GM12878 (cell line): Measurements from ENCODE around the gene FOLR3. TPM values are rescaled to one million over a fixed set of nuclear protein-coding genes. Genes with fewer than 3 reads are reported as not detected.

Experiments used
- ASH2L ChIP-seq: fragments of 300-600, 200-600 bp; sonication (generic); IDR thresholded peaks from 2 replicates; pipeline ENCODE4 v1.6.1; 2017; ENCODE audit warnings: low read depth, mild to moderate bottlenecking, borderline replicate concordance
- BCL11A ChIP-seq: IDR thresholded peaks from 2 replicates; pipeline ENCODE4 v1.6.1; 2011; ENCODE audit warnings: low read depth, low read length
- CHD2 ChIP-seq: IDR thresholded peaks from 2 replicates; pipeline ENCODE4 v1.6.1; 2011; ENCODE audit warnings: low read depth, low read length, improper control_type of control experiment, borderline replicate concordance
- E2F8 ChIP-seq: fragments of 450-650 bp; IDR thresholded peaks from 2 replicates; pipeline ENCODE4 v1.6.1; 2018; ENCODE audit warnings: mild to moderate bottlenecking, low read depth, moderate library complexity; ENCODE audit not compliant: partially characterized antibody
- EGR1 ChIP-seq, 2 experiments: IDR thresholded peaks; 1 replicate in 1 of 2; 2 replicates in 1 of 2; pipeline ENCODE4 v1.6.1; 2011 to 2012; ENCODE audit warnings: low read depth in 2 of 2, low read length in 2 of 2, borderline replicate concordance in 1 of 2, mild to moderate bottlenecking in 1 of 2, moderate library complexity in 1 of 2
- ESRRA ChIP-seq: IDR thresholded peaks from 2 replicates; pipeline ENCODE4 v1.6.1; 2012; ENCODE audit warnings: mild to moderate bottlenecking, low read length, improper control_type of control experiment
- FOXM1 ChIP-seq: IDR thresholded peaks from 2 replicates; pipeline ENCODE4 v1.6.1; 2012; ENCODE audit warnings: low read depth, mild to moderate bottlenecking, inconsistent platforms, low read length, moderate library complexity
- JUNB ChIP-seq: IDR thresholded peaks from 2 replicates; pipeline ENCODE4 v1.6.1; 2016; ENCODE audit warnings: antibody characterized with exemption, mild to moderate bottlenecking
- MEF2A ChIP-seq: IDR thresholded peaks from 2 replicates; pipeline ENCODE4 v1.6.1; 2011; ENCODE audit warnings: low read depth, mild to moderate bottlenecking, low read length, moderate library complexity; ENCODE audit not compliant: insufficient read depth
- NFYA ChIP-seq: IDR thresholded peaks from 2 replicates; pipeline ENCODE4 v1.6.1; 2011; ENCODE audit warnings: low read depth, mild to moderate bottlenecking, low read length, improper control_type of control experiment, borderline replicate concordance
- NFYB ChIP-seq: IDR thresholded peaks from 2 replicates; pipeline ENCODE4 v1.6.1; 2011; ENCODE audit warnings: low read depth, mild to moderate bottlenecking, low read length, improper control_type of control experiment, moderate library complexity; ENCODE audit not compliant: insufficient read depth
- RB1 ChIP-seq: fragments of 450-650 bp; formaldehyde crosslinking; IDR thresholded peaks from 2 replicates; pipeline ENCODE4 v1.6.1; 2017; ENCODE audit warnings: mild to moderate bottlenecking, borderline replicate concordance
- RELB ChIP-seq: fragments of 450-650 bp; IDR thresholded peaks from 2 replicates; pipeline ENCODE4 v1.6.1; 2017; ENCODE audit warnings: low read depth, mild to moderate bottlenecking, moderate library complexity
- STAT1 ChIP-seq: fragments of 450-650 bp; conservative IDR thresholded peaks from 2 replicates; pipeline ENCODE4 v1.6.1; 2014; ENCODE audit warnings: antibody characterized with exemption, mild to moderate bottlenecking
- TCF3 ChIP-seq: IDR thresholded peaks from 2 replicates; pipeline ENCODE4 v1.6.1; 2012; ENCODE audit warnings: low read depth, mild to moderate bottlenecking, low read length, borderline replicate concordance; ENCODE audit not compliant: insufficient read depth
- USF1 ChIP-seq: IDR thresholded peaks from 2 replicates; pipeline ENCODE4 v1.6.1; 2011; ENCODE audit warnings: borderline replicate concordance, low read depth, mild to moderate bottlenecking, moderate library complexity, mixed read lengths, low read length; ENCODE audit not compliant: insufficient read depth; ENCODE audit errors: extremely low read length
- ZNF384 ChIP-seq: IDR thresholded peaks from 2 replicates; pipeline ENCODE4 v1.6.1; 2012; ENCODE audit warnings: low read depth, mild to moderate bottlenecking, low read length, improper control_type of control experiment, borderline replicate concordance
- ZSCAN29 ChIP-seq: fragments of 450-650 bp; IDR thresholded peaks from 2 replicates; pipeline ENCODE4 v1.6.1; 2017; ENCODE audit warnings: mild to moderate bottlenecking, moderate library complexity
- polyA plus RNA-seq, 11 experiments: library from polyadenylated mRNA; depleted of rRNA in 4 of 11; unstranded in 6 of 11; stranded (reverse) in 5 of 11; fragments of >200 nt; fragmentation: Nextera tagmentation in 4 of 11; fragmentation: Illumina TruSeq in 1 of 11; extraction: Ambion mirVana in 4 of 11; extraction: Trizol in 1 of 11; gene quantifications; 1 replicate in 1 of 11; 2 replicates in 10 of 11; pipeline versions ENCODE4 v1.2.1 to v1.2.3, GENCODE V29; 2011 to 2016; ENCODE audit warnings: inconsistent platforms in 2 of 11, missing spikeins in 2 of 11, low read depth in 1 of 11
- total RNA-seq, 4 experiments: library from RNA; depleted of rRNA in 3 of 4; stranded (reverse); fragments of >200 nt in 3 of 4; fragmentation: Illumina TruSeq in 1 of 4; extraction: Trizol in 1 of 4; gene quantifications; 2 replicates each; pipeline versions ENCODE4 v1.2.1 to v1.2.3, GENCODE V29; 2013 to 2021
- TF ChIP-seq, protein P1 (sequence below), 3 experiments: IDR thresholded peaks in 2 of 3; conservative IDR thresholded peaks in 1 of 3; 2 replicates each; pipeline ENCODE4 v1.5.1; 2011; ENCODE audit warnings: low read depth in 3 of 3, low read length in 3 of 3, mild to moderate bottlenecking in 3 of 3, control low read depth in 2 of 3, moderate library complexity in 2 of 3, inconsistent platforms in 1 of 3, mixed read lengths in 1 of 3; ENCODE audit not compliant: control insufficient read depth in 2 of 3, insufficient read depth in 1 of 3; ENCODE audit errors: extremely low read depth in 1 of 3
- TF ChIP-seq, protein P2 (sequence below): fragments of 450-650 bp; IDR thresholded peaks from 2 replicates; pipeline ENCODE4 v1.6.1; 2016; ENCODE audit warnings: mild to moderate bottlenecking

FOLR3 gene
- total and polyA plus RNA-seq, 10 of the 15 experiments (the other 5 are each of a cell fraction or from before 2014, with no cell fraction given): not detected

DNA sequence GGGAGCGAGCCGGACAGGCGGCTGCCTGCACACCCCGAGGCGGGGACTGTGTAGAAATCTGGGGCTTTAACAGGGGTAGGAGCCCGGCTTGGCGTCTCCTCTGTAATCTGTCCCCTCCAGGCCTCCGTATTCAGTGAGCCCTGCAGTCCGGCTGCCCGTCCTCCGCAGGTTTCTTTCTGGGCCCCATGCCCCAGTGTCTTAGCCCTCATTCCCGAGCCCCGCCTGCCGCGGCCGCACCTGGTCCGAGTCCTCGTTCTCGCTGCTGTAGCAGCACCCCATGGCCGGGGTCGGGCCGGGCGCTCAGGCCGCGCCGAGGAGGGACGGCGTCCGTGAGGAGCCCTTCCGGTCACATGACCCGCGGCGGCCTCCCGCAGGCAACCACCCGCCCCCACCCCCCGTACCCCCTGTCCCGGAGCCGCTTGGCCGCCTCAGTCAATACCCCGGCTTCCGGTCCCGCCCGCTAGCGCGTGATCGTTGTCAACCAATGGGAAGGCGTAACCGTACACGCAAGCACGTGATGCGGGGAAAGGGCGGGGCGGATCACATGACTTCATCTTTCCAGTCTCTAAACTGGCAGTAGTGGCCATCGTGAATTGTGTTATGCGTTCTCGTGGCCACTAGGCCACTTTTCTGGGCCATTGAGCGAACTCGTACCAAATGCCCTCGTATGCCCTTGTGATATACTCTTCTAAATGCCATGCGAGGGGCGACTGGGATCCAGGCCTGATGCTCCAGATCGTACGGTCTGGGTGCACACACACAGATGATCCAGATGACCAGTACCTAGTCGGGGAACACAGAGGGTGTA, 32.4 kb upstream of the FOLR3 start, which contains the start of gene LAMTOR1 (continued):
- peak in 1 of 2 experiments; percentile 68; a peak in 1 of 3 replicates for TF ChIP-seq EGR1 (IDR thresholded peaks at IDR 0.05; ENCODE audit: borderline replicate concordance in 1 of 2, low read depth in 2 of 2, low read length in 2 of 2)
- TF ChIP-seq RB1: no peak; the same call in 1 of the 2 replicates
- TF ChIP-seq MEF2A: 0 out of 2 replicates have a peak, but pooled peaks have one; percentile 13
- TF ChIP-seq, protein P1, sequence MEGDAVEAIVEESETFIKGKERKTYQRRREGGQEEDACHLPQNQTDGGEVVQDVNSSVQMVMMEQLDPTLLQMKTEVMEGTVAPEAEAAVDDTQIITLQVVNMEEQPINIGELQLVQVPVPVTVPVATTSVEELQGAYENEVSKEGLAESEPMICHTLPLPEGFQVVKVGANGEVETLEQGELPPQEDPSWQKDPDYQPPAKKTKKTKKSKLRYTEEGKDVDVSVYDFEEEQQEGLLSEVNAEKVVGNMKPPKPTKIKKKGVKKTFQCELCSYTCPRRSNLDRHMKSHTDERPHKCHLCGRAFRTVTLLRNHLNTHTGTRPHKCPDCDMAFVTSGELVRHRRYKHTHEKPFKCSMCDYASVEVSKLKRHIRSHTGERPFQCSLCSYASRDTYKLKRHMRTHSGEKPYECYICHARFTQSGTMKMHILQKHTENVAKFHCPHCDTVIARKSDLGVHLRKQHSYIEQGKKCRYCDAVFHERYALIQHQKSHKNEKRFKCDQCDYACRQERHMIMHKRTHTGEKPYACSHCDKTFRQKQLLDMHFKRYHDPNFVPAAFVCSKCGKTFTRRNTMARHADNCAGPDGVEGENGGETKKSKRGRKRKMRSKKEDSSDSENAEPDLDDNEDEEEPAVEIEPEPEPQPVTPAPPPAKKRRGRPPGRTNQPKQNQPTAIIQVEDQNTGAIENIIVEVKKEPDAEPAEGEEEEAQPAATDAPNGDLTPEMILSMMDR (IDR thresholded peaks at IDR 0.05 in 2 of 3, conservative IDR thresholded peaks at IDR 0.05 in 1 of 3; ENCODE audit: control insufficient read depth in 2 of 3, extremely low read depth in 1 of 3, insufficient read depth in 1 of 3, low read depth in 3 of 3, low read length in 3 of 3): peak; percentile 20 to 48 (median 40); a peak in 5 of 6 replicates
- no peak; the same call in 1 of the 2 replicates for TF ChIP-seq CHD2
- TF ChIP-seq NFYB: peak; percentile 62; the same call in 1 of the 2 replicates
- peak; percentile 78 for TF ChIP-seq TCF3
- TF ChIP-seq STAT1: no peak
- TF ChIP-seq ESRRA: no peak
- peak; percentile 60 for TF ChIP-seq RELB
- no peak for TF ChIP-seq ZSCAN29
- TF ChIP-seq NFYA: no peak
- TF ChIP-seq USF1: peak; percentile 95
- peak; percentile 42 for TF ChIP-seq E2F8
- TF ChIP-seq ASH2L: no peak
- TF ChIP-seq FOXM1: no peak
- TF ChIP-seq, protein P2, sequence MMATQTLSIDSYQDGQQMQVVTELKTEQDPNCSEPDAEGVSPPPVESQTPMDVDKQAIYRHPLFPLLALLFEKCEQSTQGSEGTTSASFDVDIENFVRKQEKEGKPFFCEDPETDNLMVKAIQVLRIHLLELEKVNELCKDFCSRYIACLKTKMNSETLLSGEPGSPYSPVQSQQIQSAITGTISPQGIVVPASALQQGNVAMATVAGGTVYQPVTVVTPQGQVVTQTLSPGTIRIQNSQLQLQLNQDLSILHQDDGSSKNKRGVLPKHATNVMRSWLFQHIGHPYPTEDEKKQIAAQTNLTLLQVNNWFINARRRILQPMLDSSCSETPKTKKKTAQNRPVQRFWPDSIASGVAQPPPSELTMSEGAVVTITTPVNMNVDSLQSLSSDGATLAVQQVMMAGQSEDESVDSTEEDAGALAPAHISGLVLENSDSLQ: peak; percentile 54
- no peak for TF ChIP-seq BCL11A
- TF ChIP-seq ZNF384: no peak
- TF ChIP-seq JUNB: no peak
